Esophagus (tissue), 2 donors: ENCODE data around the gene ZBED6. TPM values are rescaled to one million over a fixed set of nuclear protein-coding genes. Genes with fewer than 3 reads are reported as not detected.
"Not testable (repeated sequence)": the region's sequence is repeated elsewhere in the genome, so short reads cannot be mapped to it uniquely, and the experiment has no call there.

Experiments used
- H3K27ac ChIP-seq, 2 donors: one replicate each; pipeline ENCODE4 v1.5.1; 2013; ENCODE audit warnings: low read depth in 2 of 2, mild to moderate bottlenecking in 2 of 2, inconsistent platforms in 1 of 2, low read length in 1 of 2, moderate library complexity in 1 of 2
- H3K27me3 ChIP-seq, 2 donors: one replicate each; pipeline ENCODE4 v1.6.1; 2013; ENCODE audit warnings: low read length in 2 of 2, control low read depth in 1 of 2, mild to moderate bottlenecking in 1 of 2; ENCODE audit not compliant: insufficient read depth in 2 of 2, control insufficient read depth in 1 of 2
- H3K36me3 ChIP-seq, 2 donors: one replicate each; pipeline ENCODE4 v1.6.1; 2013; ENCODE audit warnings: low read length in 1 of 2; ENCODE audit not compliant: control insufficient read depth in 2 of 2, insufficient read depth in 2 of 2
- H3K4me1 ChIP-seq, 2 donors: one replicate each; pipeline ENCODE4 v1.6.1; 2013; ENCODE audit warnings: low read length in 1 of 2; ENCODE audit not compliant: control insufficient read depth in 2 of 2, insufficient read depth in 2 of 2
- H3K4me3 ChIP-seq, 2 donors: one replicate each; pipeline ENCODE4 v1.5.1; 2013; ENCODE audit warnings: low read length in 2 of 2, mild to moderate bottlenecking in 2 of 2, low read depth in 1 of 2, moderate library complexity in 1 of 2
- H3K9me3 ChIP-seq, 2 donors: one replicate each; pipeline ENCODE4 v1.6.1; 2013; ENCODE audit warnings: mild to moderate bottlenecking in 2 of 2, low read depth in 1 of 2, low read length in 1 of 2, moderate library complexity in 1 of 2; ENCODE audit not compliant: control insufficient read depth in 2 of 2, insufficient read depth in 1 of 2
- WGBS, 2 donors: extraction: QIAGEN DNeasy Blood & Tissue Kit; methylation state at CpG; one replicate each; pipeline ENCODE4 v1.1.7; 2013; 5-methylcytosine and 5-hydroxymethylcytosine counted together
- polyA plus RNA-seq, 2 donors: library from polyadenylated mRNA; stranded (reverse); fragments of 200-250 nt; gene quantifications; one replicate each; pipeline ENCODE4 v1.2.3, GENCODE V29; 2013
- donor health status: healthy with polysubstance abuse.
- donor health status: Bipolar disorder and iron deficiency.

ZBED6 gene
- polyA plus RNA-seq, 2 donors: 0.86 to 1.8 TPM

- Histone ChIP-seq H3K4me1 (no peaks in the 10 kb centered on the region), H3K9me3 (no peaks in the 10 kb centered on the region), H3K36me3 (peaks cover 0 to 10% of the 10 kb centered on the region in 2 donors), H3K4me3 (no peak overlapping the region), H3K27me3 (no peaks in the 10 kb centered on the region), H3K27ac (no peak overlapping the region)
- WGBS, 2 donors: 88 to 90% methylated on average over 5 of the region's 5 CpGs
Observed at GRCh38 chr1:203828002-203828401, 32.6 kb downstream of the ZBED6 start.

- Histone ChIP-seq H3K9me3 (no peaks in the 10 kb centered on the region), H3K36me3 (peaks cover 0 to 10% of the 10 kb centered on the region in 2 donors), H3K27ac (no peak overlapping the region), H3K27me3 (no peaks in the 10 kb centered on the region), H3K4me1 (no peaks in the 10 kb centered on the region), H3K4me3 (no peak overlapping the region)
- WGBS, 2 donors: 38 to 50% methylated on average over 1 of the region's 1 CpG
Observed at GRCh38 chr1:203828503-203828902, 33.1 kb downstream of the ZBED6 start.

GRCh38 chr1:203829247-203829646, 33.8 kb downstream of the ZBED6 start:
- WGBS, 2 donors: 72 to 85% methylated on average over 5 of the region's 5 CpGs
- H3K27ac ChIP-seq: not testable (repeated sequence)

GRCh38 chr1:203835476-203835875, 40.1 kb downstream of the ZBED6 start:
- Histone ChIP-seq H3K4me1 (no peaks in the 10 kb centered on the region), H3K27me3 (no peaks in the 10 kb centered on the region), H3K9me3 (no peaks in the 10 kb centered on the region), H3K27ac (no peak overlapping the region), H3K36me3 (peaks cover 3 to 8% of the 10 kb centered on the region in 2 donors), H3K4me3 (no peak overlapping the region)
- WGBS, 2 donors: 94 to 99% methylated on average over 3 of the region's 3 CpGs

More at GRCh38 chr1:203829247-203829646, 33.8 kb downstream of the ZBED6 start:
- H3K27me3 ChIP-seq, H3K36me3 ChIP-seq, H3K4me1 ChIP-seq, H3K4me3 ChIP-seq, H3K9me3 ChIP-seq: not testable (repeated sequence)

- Histone ChIP-seq H3K9me3 (no peaks in the 10 kb centered on the region), H3K36me3 (peaks cover 3% of the 10 kb centered on the region in 2 donors), H3K27ac (no peak overlapping the region), H3K27me3 (no peaks in the 10 kb centered on the region), H3K4me1 (no peaks in the 10 kb centered on the region), H3K4me3 (no peak overlapping the region)
- WGBS, 2 donors: 41 to 60% methylated on average over 5 of the region's 5 CpGs
Observed at GRCh38 chr1:203839081-203839480, 43.7 kb downstream of the ZBED6 start.

GRCh38 chr1:203840208-203840808, 44.9 kb downstream of the ZBED6 start:
- H3K36me3 ChIP-seq: peaks cover 0 to 3% of the 10 kb centered on the region in 2 donors

GRCh38 chr1:203842559-203842876, 47.1 kb downstream of the ZBED6 start:
- Histone ChIP-seq H3K4me3 (no peak overlapping the region), H3K27ac (no peak overlapping the region), H3K4me1 (no peaks in the 10 kb centered on the region), H3K27me3 (no peaks in the 10 kb centered on the region), H3K36me3 (peaks cover 2 to 9% of the 10 kb centered on the region in 2 donors), H3K9me3 (no peaks in the 10 kb centered on the region)
- WGBS, 2 donors: 92 to 99% methylated on average over 2 of the region's 2 CpGs

More at GRCh38 chr1:203840208-203840808, 44.9 kb downstream of the ZBED6 start:
- H3K27me3 ChIP-seq: no peaks in the 10 kb centered on the region
- 95 to 97% methylated on average over 4 of the region's 4 CpGs for WGBS, 2 donors
- H3K4me1 ChIP-seq: no peaks in the 10 kb centered on the region
- no peak overlapping the region for H3K4me3 ChIP-seq
- no peak overlapping the region for H3K27ac ChIP-seq
- no peaks in the 10 kb centered on the region for H3K9me3 ChIP-seq

GRCh38 chr1:203843435-203843834, 48.0 kb downstream of the ZBED6 start:
- Histone ChIP-seq H3K36me3 (peaks cover 5 to 12% of the 10 kb centered on the region in 2 donors), H3K4me1 (no peaks in the 10 kb centered on the region)
- 88 to 91% methylated on average over 1 of the region's 1 CpG for WGBS, 2 donors

More at GRCh38 chr1:203843435-203843834, 48.0 kb downstream of the ZBED6 start:
- Histone ChIP-seq H3K4me3 (no peak overlapping the region), H3K27ac (no peak overlapping the region), H3K27me3 (no peaks in the 10 kb centered on the region), H3K9me3 (no peaks in the 10 kb centered on the region)
